Measurements from ENCODE around the gene TSTD2. TPM values are rescaled to one million over a fixed set of nuclear protein-coding genes. Genes with fewer than 3 reads are reported as not detected.

The TSTD2 gene
- total RNA-seq, 2 experiments from 2014 or later, result 12.6 to 15.0 TPM

GRCh38 chr9:97563458-97564135 lies 69.6 kb downstream of the TSTD2 start:
- no peaks in the 10 kb centered on the region for H3K9me3 Mint-ChIP-seq (ENCODE audit: low read depth)
- no peak for ATAC-seq
- H3K27ac Mint-ChIP-seq, result no peak overlapping the region
- peaks cover 22% of the 10 kb centered on the region for H3K27me3 Mint-ChIP-seq
- peaks cover 10% of the 10 kb centered on the region for H3K4me1 Mint-ChIP-seq
- CTCF ChIA-PET, result no interaction called here
- peak; percentile 31 for DNase-seq
- H3K36me3 Mint-ChIP-seq, result no peaks in the 10 kb centered on the region
- H3K4me3 Mint-ChIP-seq, result no peak overlapping the region

GRCh38 chr9:97562542-97562941 lies 70.6 kb downstream of the TSTD2 start:
- peak; percentile 18 for DNase-seq
- Mint-ChIP-seq H3K9me3 (ENCODE audit: low read depth) (no peaks in the 10 kb centered on the region), H3K27me3 (peaks cover 25% of the 10 kb centered on the region), H3K27ac (no peak overlapping the region), H3K36me3 (no peaks in the 10 kb centered on the region), H3K4me3 (no peak overlapping the region), H3K4me1 (peaks cover 14% of the 10 kb centered on the region)
- CTCF ChIA-PET, result interaction anchor here (2.8 kb wide), 1 partner anchor 36 kb away, joined by 10 read pairs; no protein-coding TSS in a partner anchor
- ATAC-seq, result no peak

GRCh38 chr9:97561501-97561900 lies 71.7 kb downstream of the TSTD2 start:
- CTCF ChIA-PET, result interaction anchor here (2.8 kb wide), 1 partner anchor 37 kb away, joined by 10 read pairs; no protein-coding TSS in a partner anchor
- H3K27ac Mint-ChIP-seq, result no peak overlapping the region
- no peak overlapping the region for H3K4me3 Mint-ChIP-seq
- no peaks in the 10 kb centered on the region for H3K9me3 Mint-ChIP-seq (ENCODE audit: low read depth)
- peaks cover 30% of the 10 kb centered on the region for H3K27me3 Mint-ChIP-seq
- ATAC-seq (no peak), DNase-seq (peak; percentile 26)
- no peaks in the 10 kb centered on the region for H3K36me3 Mint-ChIP-seq
- H3K4me1 Mint-ChIP-seq, result peaks cover 14% of the 10 kb centered on the region

- Mint-ChIP-seq H3K36me3 (no peaks in the 10 kb centered on the region), H3K27me3 (peaks cover 33% of the 10 kb centered on the region), H3K9me3 (ENCODE audit: low read depth) (no peaks in the 10 kb centered on the region), H3K4me1 (peaks cover 14% of the 10 kb centered on the region), H3K27ac (no peak overlapping the region), H3K4me3 (no peak overlapping the region)
- CTCF ChIA-PET, result interaction anchor here (0.8 to 2.8 kb wide), 2 partner anchors 38 to 94 kb away, joined by 3 to 10 read pairs; no protein-coding TSS in a partner anchor
- no peak for ATAC-seq
- DNase-seq, result peak; percentile 28
Observed at GRCh38 chr9:97560851-97561250, 72.3 kb downstream of the TSTD2 start.

GRCh38 chr9:97560154-97560553 lies 73.0 kb downstream of the TSTD2 start:
- CTCF ChIA-PET, result interaction anchor here (0.8 to 2.8 kb wide), 2 partner anchors 39 to 93 kb away, joined by 3 to 10 read pairs; no protein-coding TSS in a partner anchor
- no peak overlapping the region for H3K4me3 Mint-ChIP-seq
- H3K27me3 Mint-ChIP-seq, result peaks cover 38% of the 10 kb centered on the region
- no peaks in the 10 kb centered on the region for H3K36me3 Mint-ChIP-seq
- DNase-seq, result no peak
- H3K4me1 Mint-ChIP-seq, result peaks cover 14% of the 10 kb centered on the region
- H3K9me3 Mint-ChIP-seq (ENCODE audit: low read depth), result no peaks in the 10 kb centered on the region
- no peak overlapping the region for H3K27ac Mint-ChIP-seq
- no peak for ATAC-seq

- Mint-ChIP-seq H3K4me3 (peak overlapping the region; percentile 21), H3K27ac (peak overlapping the region; percentile 6), H3K36me3 (no peaks in the 10 kb centered on the region), H3K4me1 (peaks cover 14% of the 10 kb centered on the region), H3K27me3 (peaks cover 41% of the 10 kb centered on the region), H3K9me3 (ENCODE audit: low read depth) (no peaks in the 10 kb centered on the region)
- peak; percentile 47 for ATAC-seq
- DNase-seq, result no peak
- CTCF ChIA-PET, result interaction anchor here (0.8 to 2.1 kb wide), 3 partner anchors 16 to 58 kb away, joined by 3 to 8 read pairs (median 4); partner anchors contain the start of gene TMOD1
Observed at GRCh38 chr9:97559111-97559514, 74.1 kb downstream of the TSTD2 start.

GRCh38 chr9:97558701-97559101 lies 74.5 kb downstream of the TSTD2 start:
- Mint-ChIP-seq H3K4me3 (peak overlapping the region; percentile 21), H3K4me1 (peaks cover 15% of the 10 kb centered on the region), H3K36me3 (no peaks in the 10 kb centered on the region), H3K9me3 (ENCODE audit: low read depth) (no peaks in the 10 kb centered on the region), H3K27me3 (peaks cover 41% of the 10 kb centered on the region), H3K27ac (peak overlapping the region; percentile 6)
- CTCF ChIA-PET, result interaction anchor here (0.8 to 2.1 kb wide), 4 partner anchors 17 to 58 kb away, joined by 3 to 8 read pairs (median 4); partner anchors contain the start of gene TMOD1
- no peak for DNase-seq
- ATAC-seq, result peak; percentile 20

GRCh38 chr9:97557606-97558095 lies 75.5 kb downstream of the TSTD2 start:
- Mint-ChIP-seq H3K4me1 (peaks cover 15% of the 10 kb centered on the region), H3K9me3 (ENCODE audit: low read depth) (no peaks in the 10 kb centered on the region), H3K27ac (no peak overlapping the region), H3K36me3 (no peaks in the 10 kb centered on the region), H3K4me3 (no peak overlapping the region), H3K27me3 (peaks cover 43% of the 10 kb centered on the region)
- ATAC-seq (no peak), DNase-seq (no peak)
- CTCF ChIA-PET, result interaction anchor here (0.9 to 2.1 kb wide), 2 partner anchors 41 to 52 kb away, joined by 3 to 8 read pairs; no protein-coding TSS in a partner anchor

- Mint-ChIP-seq H3K27me3 (peaks cover 50% of the 10 kb centered on the region), H3K36me3 (no peaks in the 10 kb centered on the region), H3K27ac (no peak overlapping the region), H3K4me1 (peaks cover 15% of the 10 kb centered on the region), H3K9me3 (ENCODE audit: low read depth) (no peaks in the 10 kb centered on the region), H3K4me3 (no peak overlapping the region)
- CTCF ChIA-PET, result no interaction called here
- DNase-seq (no peak), ATAC-seq (no peak)
Observed at GRCh38 chr9:97556721-97557605, 76.2 kb downstream of the TSTD2 start.

GRCh38 chr9:97556036-97556720 lies 77.0 kb downstream of the TSTD2 start:
- Mint-ChIP-seq H3K36me3 (no peaks in the 10 kb centered on the region), H3K4me1 (peaks cover 15% of the 10 kb centered on the region), H3K27me3 (peaks cover 52% of the 10 kb centered on the region), H3K9me3 (ENCODE audit: low read depth) (no peaks in the 10 kb centered on the region), H3K27ac (no peak overlapping the region), H3K4me3 (no peak overlapping the region)
- ATAC-seq, result no peak
- CTCF ChIA-PET, result no interaction called here
- no peak for DNase-seq

- Mint-ChIP-seq H3K27me3 (peaks cover 56% of the 10 kb centered on the region), H3K36me3 (no peaks in the 10 kb centered on the region), H3K4me1 (peaks cover 15% of the 10 kb centered on the region), H3K9me3 (ENCODE audit: low read depth) (no peaks in the 10 kb centered on the region), H3K4me3 (no peak overlapping the region), H3K27ac (no peak overlapping the region)
- DNase-seq, result no peak
- CTCF ChIA-PET, result no interaction called here
- no peak for ATAC-seq
Observed at GRCh38 chr9:97555164-97555563, 78.0 kb downstream of the TSTD2 start.

- ATAC-seq (no peak), DNase-seq (no peak)
- Mint-ChIP-seq H3K4me3 (no peak overlapping the region), H3K9me3 (ENCODE audit: low read depth) (no peaks in the 10 kb centered on the region), H3K27me3 (peaks cover 57% of the 10 kb centered on the region), H3K36me3 (no peaks in the 10 kb centered on the region), H3K4me1 (peaks cover 13% of the 10 kb centered on the region), H3K27ac (no peak overlapping the region)
- CTCF ChIA-PET, result no interaction called here
Observed at GRCh38 chr9:97554566-97555075, 78.5 kb downstream of the TSTD2 start.

GRCh38 chr9:97553841-97554240 lies 79.3 kb downstream of the TSTD2 start:
- CTCF ChIA-PET, result no interaction called here
- ATAC-seq, result no peak
- no peak for DNase-seq
- H3K4me1 Mint-ChIP-seq, result peaks cover 8% of the 10 kb centered on the region
- no peak overlapping the region for H3K27ac Mint-ChIP-seq
- H3K4me3 Mint-ChIP-seq, result no peak overlapping the region
- H3K27me3 Mint-ChIP-seq, result peaks cover 57% of the 10 kb centered on the region
- H3K36me3 Mint-ChIP-seq, result no peaks in the 10 kb centered on the region
- no peaks in the 10 kb centered on the region for H3K9me3 Mint-ChIP-seq (ENCODE audit: low read depth)
